ENCODE results near the gene JAZF1.

Gene JAZF1

DNA sequence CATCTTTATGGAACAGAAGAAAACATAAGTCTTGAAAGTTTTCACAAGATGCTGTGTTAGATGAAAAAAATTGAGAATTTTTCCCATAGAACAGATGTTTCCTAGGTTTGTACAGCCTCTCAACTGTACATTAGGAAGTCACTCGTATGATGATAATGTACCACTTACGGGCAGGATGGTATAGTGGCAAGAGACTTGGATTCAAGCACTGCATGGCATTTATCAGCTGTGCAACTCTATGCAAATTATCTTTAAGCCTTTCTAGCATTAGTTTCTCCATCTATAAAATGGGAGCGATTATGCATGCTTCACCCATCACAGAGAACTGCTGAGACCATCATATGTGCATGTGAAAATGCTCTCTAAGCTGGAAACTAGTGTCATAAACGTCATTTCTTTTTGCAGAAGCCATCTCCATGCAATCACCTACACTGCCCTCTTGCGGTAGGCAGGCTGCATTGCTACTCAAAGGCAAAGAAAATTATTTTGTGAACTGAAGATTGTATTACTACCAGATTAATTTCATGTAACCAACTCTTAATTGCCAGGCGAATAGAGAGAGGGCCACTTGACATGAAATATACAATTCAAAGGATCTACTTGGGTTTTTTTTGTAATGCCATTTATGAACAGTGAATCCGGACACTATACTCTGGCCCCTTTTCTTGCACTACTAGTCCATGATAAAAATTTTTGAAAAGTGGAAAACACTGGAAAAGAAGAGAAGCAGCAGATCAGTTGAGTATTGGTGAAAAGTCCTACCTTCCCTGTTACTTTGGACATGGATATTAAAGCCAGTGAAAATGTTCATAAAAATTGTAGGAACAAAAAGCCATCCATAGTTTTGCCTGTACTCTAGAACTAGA, 102.3 kb downstream of the JAZF1 start:
- Histone ChIP-seq H3K9me3 (replicated peaks; ENCODE audit: insufficient read depth, low read length) (no peaks in the 10 kb centered on the region), H3K4me1 (ENCODE audit: low read length) (peaks cover 6% of the 10 kb centered on the region), H3K9me2 (replicated peaks; ENCODE audit: insufficient read depth, low read length) (no peaks in the 10 kb centered on the region), H3K27ac (ENCODE audit: low read length) (no peak overlapping the region), H3K36me3 (replicated peaks; ENCODE audit: insufficient read depth, low read length) (no peaks in the 10 kb centered on the region), H3K9ac (ENCODE audit: low read length) (no peak overlapping the region), H3F3A (ENCODE audit: insufficient read depth, low read length) (0 out of 2 replicates have a peak, but pooled peaks cover 3% of the 10 kb centered on the region), H4K20me1 (ENCODE audit: insufficient read depth, low read length) (no peaks in the 10 kb centered on the region), H3K27me3 (replicated peaks; ENCODE audit: insufficient read depth, low read length) (no peaks in the 10 kb centered on the region), H3K79me2 (ENCODE audit: low read length) (no peaks in the 10 kb centered on the region), H3K4me2 (ENCODE audit: low read depth, low read length) (no peak overlapping the region), H3K4me3 (ENCODE audit: low read length) (no peak overlapping the region), H2AFZ (ENCODE audit: low read length) (no peak overlapping the region)
- TF ChIP-seq EZH2 (optimal IDR thresholded peaks at IDR 0.05; ENCODE audit: low read depth, low read length) (no peak), EZH2phosphoT487 (IDR thresholded peaks at IDR 0.05; ENCODE audit: low read length) (no peak)
- TF ChIP-seq, protein P1, sequence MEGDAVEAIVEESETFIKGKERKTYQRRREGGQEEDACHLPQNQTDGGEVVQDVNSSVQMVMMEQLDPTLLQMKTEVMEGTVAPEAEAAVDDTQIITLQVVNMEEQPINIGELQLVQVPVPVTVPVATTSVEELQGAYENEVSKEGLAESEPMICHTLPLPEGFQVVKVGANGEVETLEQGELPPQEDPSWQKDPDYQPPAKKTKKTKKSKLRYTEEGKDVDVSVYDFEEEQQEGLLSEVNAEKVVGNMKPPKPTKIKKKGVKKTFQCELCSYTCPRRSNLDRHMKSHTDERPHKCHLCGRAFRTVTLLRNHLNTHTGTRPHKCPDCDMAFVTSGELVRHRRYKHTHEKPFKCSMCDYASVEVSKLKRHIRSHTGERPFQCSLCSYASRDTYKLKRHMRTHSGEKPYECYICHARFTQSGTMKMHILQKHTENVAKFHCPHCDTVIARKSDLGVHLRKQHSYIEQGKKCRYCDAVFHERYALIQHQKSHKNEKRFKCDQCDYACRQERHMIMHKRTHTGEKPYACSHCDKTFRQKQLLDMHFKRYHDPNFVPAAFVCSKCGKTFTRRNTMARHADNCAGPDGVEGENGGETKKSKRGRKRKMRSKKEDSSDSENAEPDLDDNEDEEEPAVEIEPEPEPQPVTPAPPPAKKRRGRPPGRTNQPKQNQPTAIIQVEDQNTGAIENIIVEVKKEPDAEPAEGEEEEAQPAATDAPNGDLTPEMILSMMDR (IDR thresholded peaks at IDR 0.05; ENCODE audit: low read length), result peak; percentile 99
- DNase-seq, result peak; percentile 73

DNA sequence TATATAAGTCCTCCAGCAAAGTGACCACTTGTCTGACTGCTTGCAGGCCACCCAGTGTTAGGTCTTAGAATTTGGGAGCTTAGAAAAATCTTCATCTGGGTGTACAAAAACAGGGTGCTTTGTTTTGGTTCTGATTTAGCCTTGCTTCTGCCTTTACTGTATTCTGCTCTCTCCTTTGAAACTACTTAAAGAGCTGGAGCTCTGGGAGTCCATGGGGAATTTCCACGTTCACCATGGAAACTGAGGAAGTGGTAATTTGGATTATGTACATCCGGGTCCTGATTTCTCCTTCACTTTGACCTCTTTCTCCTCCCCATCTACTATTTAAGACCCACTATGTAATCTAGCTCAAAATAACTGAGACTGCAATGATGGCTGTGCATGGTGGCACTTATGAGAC, 103.0 kb downstream of the JAZF1 start:
- TF ChIP-seq EZH2phosphoT487 (IDR thresholded peaks at IDR 0.05; ENCODE audit: low read length) (no peak), EZH2 (optimal IDR thresholded peaks at IDR 0.05; ENCODE audit: low read depth, low read length) (no peak)
- TF ChIP-seq, protein P1 (IDR thresholded peaks at IDR 0.05; ENCODE audit: low read length), result no peak
- no peaks in the 10 kb centered on the region for H4K20me1 ChIP-seq (ENCODE audit: insufficient read depth, low read length)
- no peak overlapping the region for H3K4me3 ChIP-seq (ENCODE audit: low read length)
- no peak overlapping the region for H2AFZ ChIP-seq (ENCODE audit: low read length)
- H3K9me2 ChIP-seq (replicated peaks; ENCODE audit: insufficient read depth, low read length), result no peaks in the 10 kb centered on the region
- H3K79me2 ChIP-seq (ENCODE audit: low read length), result no peaks in the 10 kb centered on the region
- H3K27ac ChIP-seq (ENCODE audit: low read length), result no peak overlapping the region
- peaks cover 6% of the 10 kb centered on the region for H3K4me1 ChIP-seq (ENCODE audit: low read length)
- no peak overlapping the region for H3K9ac ChIP-seq (ENCODE audit: low read length)
- H3K9me3 ChIP-seq (replicated peaks; ENCODE audit: insufficient read depth, low read length), result no peaks in the 10 kb centered on the region
- H3K36me3 ChIP-seq (replicated peaks; ENCODE audit: insufficient read depth, low read length), result no peaks in the 10 kb centered on the region
- H3K27me3 ChIP-seq (replicated peaks; ENCODE audit: insufficient read depth, low read length), result no peaks in the 10 kb centered on the region
- H3F3A ChIP-seq (ENCODE audit: insufficient read depth, low read length), result 0 out of 2 replicates have a peak, but pooled peaks cover 3% of the 10 kb centered on the region
- no peak overlapping the region for H3K4me2 ChIP-seq (ENCODE audit: low read depth, low read length)
- no peak for DNase-seq

DNA sequence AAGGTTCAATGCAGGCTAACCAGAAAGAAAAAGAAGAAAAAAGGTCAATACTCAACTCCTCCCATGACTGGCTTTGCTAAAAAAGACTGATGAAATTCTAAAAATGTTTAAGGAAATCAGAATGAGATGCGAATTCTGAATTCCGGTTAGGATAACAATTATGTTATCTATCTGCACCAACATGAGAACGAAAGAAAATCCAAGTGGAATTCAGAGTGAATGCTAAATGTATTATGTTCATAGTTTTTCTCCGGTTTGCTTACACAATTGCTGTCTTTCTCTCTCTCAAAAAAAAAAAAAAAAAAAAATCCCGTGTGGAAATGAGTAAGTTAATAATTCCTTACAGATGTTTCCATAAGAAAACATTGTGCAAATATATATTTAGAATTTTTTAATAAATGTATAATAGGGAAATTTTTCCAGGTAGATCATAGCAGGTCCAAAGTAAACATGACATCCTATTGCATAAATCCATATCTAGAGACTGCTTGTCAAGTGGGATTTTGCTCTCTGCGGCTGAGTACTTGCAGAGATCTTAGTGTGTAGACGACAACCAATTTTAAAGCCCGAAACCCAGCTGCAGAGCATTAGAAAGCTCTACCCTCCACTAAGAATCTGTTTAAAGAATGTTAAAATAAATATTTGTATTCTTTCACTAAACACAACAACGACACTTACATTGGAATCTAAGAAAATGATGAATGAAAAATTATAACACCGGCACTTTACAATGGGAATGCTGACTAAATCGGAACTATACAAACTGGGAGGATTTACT, 104.0 kb downstream of the JAZF1 start:
- Histone ChIP-seq H3K27ac (ENCODE audit: low read length) (no peak overlapping the region), H4K20me1 (ENCODE audit: insufficient read depth, low read length) (no peaks in the 10 kb centered on the region), H3K36me3 (replicated peaks; ENCODE audit: insufficient read depth, low read length) (no peaks in the 10 kb centered on the region), H3K9me3 (replicated peaks; ENCODE audit: insufficient read depth, low read length) (no peaks in the 10 kb centered on the region), H3K4me3 (ENCODE audit: low read length) (no peak overlapping the region), H2AFZ (ENCODE audit: low read length) (no peak overlapping the region), H3K9me2 (replicated peaks; ENCODE audit: insufficient read depth, low read length) (no peaks in the 10 kb centered on the region), H3K79me2 (ENCODE audit: low read length) (no peaks in the 10 kb centered on the region), H3F3A (ENCODE audit: insufficient read depth, low read length) (0 out of 2 replicates have a peak, but pooled peaks cover 3% of the 10 kb centered on the region), H3K9ac (ENCODE audit: low read length) (no peak overlapping the region), H3K4me2 (ENCODE audit: low read depth, low read length) (no peak overlapping the region), H3K27me3 (replicated peaks; ENCODE audit: insufficient read depth, low read length) (no peaks in the 10 kb centered on the region), H3K4me1 (ENCODE audit: low read length) (peaks cover 6% of the 10 kb centered on the region)
- TF ChIP-seq EZH2 (optimal IDR thresholded peaks at IDR 0.05; ENCODE audit: low read depth, low read length), result no peak
- no peak for TF ChIP-seq EZH2phosphoT487 (IDR thresholded peaks at IDR 0.05; ENCODE audit: low read length)
- TF ChIP-seq, protein P1 (IDR thresholded peaks at IDR 0.05; ENCODE audit: low read length), result no peak
- no peak for DNase-seq

All from MM.1S (cell line).